Neural cell (in vitro differentiated cells): ENCODE data around the gene ANKRD1.

Source experiments
- CTCF ChIP-seq: fragments of 450-650 bp; IDR thresholded peaks from 2 replicates; pipeline ENCODE4 v1.5.1; 2014; ENCODE audit warnings: antibody characterized with exemption, mild to moderate bottlenecking, moderate library complexity; ENCODE audit not compliant: poor library complexity, severe bottlenecking
- EP300 ChIP-seq: fragments of 450-650 bp; conservative IDR thresholded peaks from 2 replicates; pipeline ENCODE4 v1.6.1; 2014; ENCODE audit warnings: antibody characterized with exemption, mild to moderate bottlenecking, moderate library complexity; ENCODE audit not compliant: poor library complexity, severe bottlenecking
- EZH2 ChIP-seq: fragments of 200-600, 300-800 bp; shearing (Covaris generic), sonication (generic); IDR thresholded peaks from 2 replicates; pipeline ENCODE4 v1.6.1; 2014; ENCODE audit warnings: antibody characterized with exemption, low read length, borderline replicate concordance, mild to moderate bottlenecking; ENCODE audit not compliant: insufficient read depth, poor library complexity, severe bottlenecking
- POLR2AphosphoS5 ChIP-seq: IDR thresholded peaks from 2 replicates; pipeline ENCODE4 v1.6.1; 2012
- REST ChIP-seq: IDR thresholded peaks from 2 replicates; pipeline ENCODE4 v1.6.1; 2012; ENCODE audit warnings: borderline replicate concordance
- TAF1 ChIP-seq: IDR thresholded peaks from 2 replicates; pipeline ENCODE4 v1.6.1; 2012; ENCODE audit warnings: low read depth

GRCh38 chr10:90969947-90970673, 49.2 kb upstream of the ANKRD1 start:
- TF ChIP-seq REST, result no peak
- no peak for TF ChIP-seq EZH2
- no peak for TF ChIP-seq CTCF
- TF ChIP-seq TAF1, result no peak
- no peak for TF ChIP-seq EP300
- TF ChIP-seq POLR2AphosphoS5, result no peak
